ENCODE results near the gene NELL1.

DNA sequence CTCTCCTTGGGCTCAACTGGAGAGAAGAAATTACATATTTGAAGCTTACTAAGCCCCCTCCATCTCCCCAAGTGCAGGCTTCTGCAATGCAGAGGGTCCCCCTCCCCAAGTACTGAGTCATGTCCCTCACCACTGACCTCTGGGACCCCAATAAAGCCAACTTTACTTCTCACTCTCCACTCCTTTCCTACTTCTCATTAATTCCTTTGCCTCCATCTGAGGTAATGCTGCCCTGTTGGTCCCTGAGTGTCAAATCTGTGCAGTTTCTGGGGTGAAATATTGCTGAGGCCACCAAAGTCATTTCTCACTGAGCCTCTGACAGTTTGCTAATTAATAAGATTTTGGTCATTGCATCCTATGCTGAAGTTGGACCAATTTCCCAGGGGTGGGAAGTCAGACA lies 101.6 kb downstream of the NELL1 start:
- TF ChIP-seq, protein P1, sequence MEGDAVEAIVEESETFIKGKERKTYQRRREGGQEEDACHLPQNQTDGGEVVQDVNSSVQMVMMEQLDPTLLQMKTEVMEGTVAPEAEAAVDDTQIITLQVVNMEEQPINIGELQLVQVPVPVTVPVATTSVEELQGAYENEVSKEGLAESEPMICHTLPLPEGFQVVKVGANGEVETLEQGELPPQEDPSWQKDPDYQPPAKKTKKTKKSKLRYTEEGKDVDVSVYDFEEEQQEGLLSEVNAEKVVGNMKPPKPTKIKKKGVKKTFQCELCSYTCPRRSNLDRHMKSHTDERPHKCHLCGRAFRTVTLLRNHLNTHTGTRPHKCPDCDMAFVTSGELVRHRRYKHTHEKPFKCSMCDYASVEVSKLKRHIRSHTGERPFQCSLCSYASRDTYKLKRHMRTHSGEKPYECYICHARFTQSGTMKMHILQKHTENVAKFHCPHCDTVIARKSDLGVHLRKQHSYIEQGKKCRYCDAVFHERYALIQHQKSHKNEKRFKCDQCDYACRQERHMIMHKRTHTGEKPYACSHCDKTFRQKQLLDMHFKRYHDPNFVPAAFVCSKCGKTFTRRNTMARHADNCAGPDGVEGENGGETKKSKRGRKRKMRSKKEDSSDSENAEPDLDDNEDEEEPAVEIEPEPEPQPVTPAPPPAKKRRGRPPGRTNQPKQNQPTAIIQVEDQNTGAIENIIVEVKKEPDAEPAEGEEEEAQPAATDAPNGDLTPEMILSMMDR (IDR thresholded peaks at IDR 0.05) = no peak
- no peak for TF ChIP-seq ZSCAN20 (CRISPR knock-in tag; IDR thresholded peaks at IDR 0.05)
- TF ChIP-seq, protein P2, sequence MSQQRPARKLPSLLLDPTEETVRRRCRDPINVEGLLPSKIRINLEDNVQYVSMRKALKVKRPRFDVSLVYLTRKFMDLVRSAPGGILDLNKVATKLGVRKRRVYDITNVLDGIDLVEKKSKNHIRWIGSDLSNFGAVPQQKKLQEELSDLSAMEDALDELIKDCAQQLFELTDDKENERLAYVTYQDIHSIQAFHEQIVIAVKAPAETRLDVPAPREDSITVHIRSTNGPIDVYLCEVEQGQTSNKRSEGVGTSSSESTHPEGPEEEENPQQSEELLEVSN (IDR thresholded peaks at IDR 0.05; ENCODE audit: borderline replicate concordance, low read depth) = no peak
- TF ChIP-seq, protein P3, sequence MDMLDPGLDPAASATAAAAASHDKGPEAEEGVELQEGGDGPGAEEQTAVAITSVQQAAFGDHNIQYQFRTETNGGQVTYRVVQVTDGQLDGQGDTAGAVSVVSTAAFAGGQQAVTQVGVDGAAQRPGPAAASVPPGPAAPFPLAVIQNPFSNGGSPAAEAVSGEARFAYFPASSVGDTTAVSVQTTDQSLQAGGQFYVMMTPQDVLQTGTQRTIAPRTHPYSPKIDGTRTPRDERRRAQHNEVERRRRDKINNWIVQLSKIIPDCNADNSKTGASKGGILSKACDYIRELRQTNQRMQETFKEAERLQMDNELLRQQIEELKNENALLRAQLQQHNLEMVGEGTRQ (IDR thresholded peaks at IDR 0.05) = no peak
- TF ChIP-seq HOXA7 (CRISPR knock-in tag; IDR thresholded peaks at IDR 0.05) = no peak

Data from A549 (cell line).